GM19238 (cell line): Measurements from ENCODE around the gene MOCOS.

Experiments
- DNase-seq: peaks from one replicate; pipeline ENCODE4 v3.0.0; 2011; ENCODE audit warnings: low spot score; ENCODE audit not compliant: insufficient read length

Gene MOCOS

GRCh38 chr18:36177913-36178312, 9.4 kb upstream of the MOCOS start:
- DNase-seq, result no peak

GRCh38 chr18:36179562-36180355, 7.5 kb upstream of the MOCOS start:
- no peak for DNase-seq

- no peak for DNase-seq
These were observed 5.9 kb upstream of the MOCOS start for GRCh38 chr18:36181441-36181840.

- DNase-seq, result no peak
These were observed 5.3 kb upstream of the MOCOS start for GRCh38 chr18:36181898-36182506.

- DNase-seq, result no peak
These were observed 4.3 kb upstream of the MOCOS start for GRCh38 chr18:36183033-36183432.

- DNase-seq, result no peak
These were observed 3.3 kb upstream of the MOCOS start for GRCh38 chr18:36183987-36184386.

- DNase-seq, result no peak
These were observed 2.1 kb upstream of the MOCOS start for GRCh38 chr18:36185157-36185556.

- DNase-seq, result no peak
These were observed 1.3 kb upstream of the MOCOS start for GRCh38 chr18:36185901-36186460.

GRCh38 chr18:36186461-36187192, 670 bp upstream of the MOCOS start:
- DNase-seq, result no peak

- DNase-seq, result no peak
These were observed 777 bp downstream of the MOCOS start for GRCh38 chr18:36187826-36188721.

GRCh38 chr18:36188916-36189315, 1.6 kb downstream of the MOCOS start:
- DNase-seq, result no peak

- DNase-seq, result no peak
These were observed 2.2 kb downstream of the MOCOS start for GRCh38 chr18:36189486-36189885.

GRCh38 chr18:36191286-36191685, 4.0 kb downstream of the MOCOS start:
- no peak for DNase-seq

- DNase-seq, result no peak
These were observed 4.4 kb downstream of the MOCOS start for GRCh38 chr18:36191711-36192110.

- no peak for DNase-seq
These were observed 7.5 kb downstream of the MOCOS start for GRCh38 chr18:36194600-36195315.

GRCh38 chr18:36195427-36196122, 8.3 kb downstream of the MOCOS start:
- DNase-seq, result no peak

- no peak for DNase-seq
These were observed 9.1 kb downstream of the MOCOS start for GRCh38 chr18:36196238-36196995.

GRCh38 chr18:36197511-36198166, 10.3 kb downstream of the MOCOS start:
- no peak for DNase-seq
